Tibial artery (tissue), 4 donors: ENCODE measurements around the gene SHC4.

Experiments
- DNase-seq, 2 donors: peaks; one replicate each; pipeline ENCODE4 v3.0.0-alpha.2; 2019
- H3K27ac ChIP-seq, 2 donors: fragments of 200-600 bp; sonication (generic) in 1 of 2; 1 replicate in 1 of 2; 2 replicates in 1 of 2; pipeline ENCODE4 v1.5.1; 2018 to 2019; ENCODE audit warnings: mild to moderate bottlenecking in 1 of 2
- H3K27me3 ChIP-seq, 2 donors: fragments of 200-600 bp; sonication (generic) in 1 of 2; one replicate each; pipeline versions ENCODE4 v1.5.1 to v1.6.0; 2016 to 2019
- H3K36me3 ChIP-seq, 3 donors: fragments of 200-600 bp; sonication (generic) in 2 of 3; one replicate each; pipeline ENCODE4 v1.5.1; 2016 to 2019; ENCODE audit warnings: mild to moderate bottlenecking in 2 of 3
- H3K4me1 ChIP-seq, 4 donors: fragments of 200-600 bp; sonication (generic) in 2 of 4; 1 replicate in 3 of 4; 2 replicates in 1 of 4; pipeline ENCODE4 v1.5.1; 2016 to 2019
- H3K4me3 ChIP-seq, 2 donors: fragments of 200-600 bp; sonication (generic) in 1 of 2; 1 replicate in 1 of 2; 2 replicates in 1 of 2; pipeline ENCODE4 v1.5.1; 2018 to 2019; ENCODE audit warnings: mild to moderate bottlenecking in 2 of 2
- H3K9me3 ChIP-seq, 3 donors: fragments of 200-600 bp; sonication (generic) in 1 of 3; one replicate each; pipeline ENCODE4 v1.5.1; 2016 to 2019
- intact Hi-C: fragments of 100-400 bp; cut with DNase I; formaldehyde crosslinking; loops from one replicate; pipeline ENCODE4 v1.15.0; 2023; ENCODE audit warnings: low total_unique reads
- TF ChIP-seq, protein P1 (sequence below), 2 experiments: fragments of 200-600 bp in 1 of 2; fragments of 450-650 bp in 1 of 2; IDR thresholded peaks; one replicate each; pipeline ENCODE4 v1.5.1; 2017 to 2019; ENCODE audit warnings: antibody characterized with exemption in 2 of 2, mild to moderate bottlenecking in 1 of 2, moderate library complexity in 1 of 2

Gene SHC4

GRCh38 chr15:48992096-48992495 is 28.4 kb upstream of the SHC4 start:
- DNase-seq = no peak
- H3K9me3 ChIP-seq = no peaks in the 10 kb centered on the region
- H3K27ac ChIP-seq = no peak overlapping the region
- TF ChIP-seq, protein P1, sequence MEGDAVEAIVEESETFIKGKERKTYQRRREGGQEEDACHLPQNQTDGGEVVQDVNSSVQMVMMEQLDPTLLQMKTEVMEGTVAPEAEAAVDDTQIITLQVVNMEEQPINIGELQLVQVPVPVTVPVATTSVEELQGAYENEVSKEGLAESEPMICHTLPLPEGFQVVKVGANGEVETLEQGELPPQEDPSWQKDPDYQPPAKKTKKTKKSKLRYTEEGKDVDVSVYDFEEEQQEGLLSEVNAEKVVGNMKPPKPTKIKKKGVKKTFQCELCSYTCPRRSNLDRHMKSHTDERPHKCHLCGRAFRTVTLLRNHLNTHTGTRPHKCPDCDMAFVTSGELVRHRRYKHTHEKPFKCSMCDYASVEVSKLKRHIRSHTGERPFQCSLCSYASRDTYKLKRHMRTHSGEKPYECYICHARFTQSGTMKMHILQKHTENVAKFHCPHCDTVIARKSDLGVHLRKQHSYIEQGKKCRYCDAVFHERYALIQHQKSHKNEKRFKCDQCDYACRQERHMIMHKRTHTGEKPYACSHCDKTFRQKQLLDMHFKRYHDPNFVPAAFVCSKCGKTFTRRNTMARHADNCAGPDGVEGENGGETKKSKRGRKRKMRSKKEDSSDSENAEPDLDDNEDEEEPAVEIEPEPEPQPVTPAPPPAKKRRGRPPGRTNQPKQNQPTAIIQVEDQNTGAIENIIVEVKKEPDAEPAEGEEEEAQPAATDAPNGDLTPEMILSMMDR (IDR thresholded peaks at IDR 0.05) = no peak
- intact Hi-C loops = no loop called here
- H3K4me1 ChIP-seq = peaks cover 0 to 5% (median 2%) of the 10 kb centered on the region in 4 donors
- H3K27me3 ChIP-seq = no peaks in the 10 kb centered on the region
- H3K4me3 ChIP-seq = no peak overlapping the region
- H3K36me3 ChIP-seq = peaks cover 26 to 68% (median 38%) of the 10 kb centered on the region in 3 donors

GRCh38 chr15:48989170-48989569 is 25.5 kb upstream of the SHC4 start:
- no peak for DNase-seq
- Histone ChIP-seq H3K36me3 (peaks cover 18 to 45% (median 26%) of the 10 kb centered on the region in 3 donors), H3K27me3 (no peaks in the 10 kb centered on the region), H3K4me3 (no peak overlapping the region), H3K9me3 (no peaks in the 10 kb centered on the region), H3K4me1 (peaks cover 0 to 25% (median 10%) of the 10 kb centered on the region in 4 donors), H3K27ac (no peak overlapping the region)
- intact Hi-C loops = no loop called here
- TF ChIP-seq, protein P1 (IDR thresholded peaks at IDR 0.05) = no peak

DNA sequence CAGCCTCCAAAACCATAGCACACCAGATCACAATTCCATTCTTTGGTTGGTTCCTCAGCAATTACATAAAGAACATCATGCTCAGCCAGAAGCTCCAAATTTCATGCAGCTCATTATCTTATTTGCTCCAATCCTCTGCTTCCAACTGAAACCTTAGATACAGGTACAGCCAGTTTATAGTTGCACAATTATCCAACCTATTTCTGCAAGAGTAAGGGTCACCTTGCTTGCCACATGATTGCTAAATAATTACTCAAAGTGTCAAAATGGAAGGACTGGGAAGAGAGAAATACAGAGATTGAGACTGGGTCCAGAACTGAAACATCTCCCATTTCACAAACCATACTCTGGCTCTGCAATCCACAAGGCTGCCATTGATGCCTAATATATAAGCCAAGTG is 23.4 kb upstream of the SHC4 start:
- Histone ChIP-seq H3K4me1 (peaks cover 0 to 39% (median 17%) of the 10 kb centered on the region in 4 donors), H3K4me3 (no peak overlapping the region), H3K27me3 (no peaks in the 10 kb centered on the region), H3K36me3 (peaks cover 11 to 31% (median 18%) of the 10 kb centered on the region in 3 donors), H3K9me3 (no peaks in the 10 kb centered on the region), H3K27ac (no peak overlapping the region)
- intact Hi-C loops = no loop called here
- TF ChIP-seq, protein P1 (IDR thresholded peaks at IDR 0.05) = no peak
- DNase-seq = no peak

GRCh38 chr15:48986240-48986639 is 22.5 kb upstream of the SHC4 start:
- H3K27ac ChIP-seq = no peak overlapping the region
- peaks cover 2 to 22% (median 9%) of the 10 kb centered on the region in 3 donors for H3K36me3 ChIP-seq
- intact Hi-C loops = no loop called here
- TF ChIP-seq, protein P1 (IDR thresholded peaks at IDR 0.05) = no peak
- no peak overlapping the region for H3K4me3 ChIP-seq
- no peaks in the 10 kb centered on the region for H3K27me3 ChIP-seq
- no peak for DNase-seq
- peaks cover 0 to 39% (median 17%) of the 10 kb centered on the region in 4 donors for H3K4me1 ChIP-seq
- H3K9me3 ChIP-seq = no peaks in the 10 kb centered on the region

DNA sequence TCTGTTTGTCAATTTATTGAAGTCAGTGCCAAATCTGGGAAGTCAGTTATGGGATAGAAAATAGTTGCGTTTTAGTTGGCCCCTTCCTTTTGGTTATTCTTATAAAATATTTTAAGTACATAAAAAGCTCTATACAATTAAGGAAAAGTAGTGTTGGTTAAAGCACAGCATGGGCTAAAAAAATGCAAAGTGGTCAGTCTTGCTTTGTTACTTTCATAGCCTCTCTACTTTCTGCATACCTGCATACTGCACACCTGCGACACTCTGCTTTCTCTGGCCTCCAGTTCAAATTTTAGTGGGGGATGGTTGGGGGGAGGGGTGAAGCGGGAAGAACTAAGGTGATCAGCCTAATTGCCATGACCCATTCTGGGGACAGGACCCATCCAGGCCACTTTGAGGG is 21.8 kb upstream of the SHC4 start:
- H3K4me3 ChIP-seq = no peak overlapping the region
- H3K9me3 ChIP-seq = no peaks in the 10 kb centered on the region
- H3K4me1 ChIP-seq = peaks cover 0 to 38% (median 17%) of the 10 kb centered on the region in 4 donors
- intact Hi-C loops = no loop called here
- TF ChIP-seq, protein P1 (IDR thresholded peaks at IDR 0.05) = no peak
- H3K36me3 ChIP-seq = peaks cover 0 to 15% (median 2%) of the 10 kb centered on the region in 3 donors
- DNase-seq = no peak
- no peaks in the 10 kb centered on the region for H3K27me3 ChIP-seq
- H3K27ac ChIP-seq = peak overlapping the region; percentile 39 to 69
